ENCODE results near the gene MORF4L2. TPM values are rescaled to one million over a fixed set of nuclear protein-coding genes. Genes with fewer than 3 reads are reported as not detected.

The MORF4L2 gene
- total and polyA plus RNA-seq, 2 donors (not counting 3 experiments of a cell fraction or from before 2014, with no cell fraction given), result 331 to 414 TPM

DNA sequence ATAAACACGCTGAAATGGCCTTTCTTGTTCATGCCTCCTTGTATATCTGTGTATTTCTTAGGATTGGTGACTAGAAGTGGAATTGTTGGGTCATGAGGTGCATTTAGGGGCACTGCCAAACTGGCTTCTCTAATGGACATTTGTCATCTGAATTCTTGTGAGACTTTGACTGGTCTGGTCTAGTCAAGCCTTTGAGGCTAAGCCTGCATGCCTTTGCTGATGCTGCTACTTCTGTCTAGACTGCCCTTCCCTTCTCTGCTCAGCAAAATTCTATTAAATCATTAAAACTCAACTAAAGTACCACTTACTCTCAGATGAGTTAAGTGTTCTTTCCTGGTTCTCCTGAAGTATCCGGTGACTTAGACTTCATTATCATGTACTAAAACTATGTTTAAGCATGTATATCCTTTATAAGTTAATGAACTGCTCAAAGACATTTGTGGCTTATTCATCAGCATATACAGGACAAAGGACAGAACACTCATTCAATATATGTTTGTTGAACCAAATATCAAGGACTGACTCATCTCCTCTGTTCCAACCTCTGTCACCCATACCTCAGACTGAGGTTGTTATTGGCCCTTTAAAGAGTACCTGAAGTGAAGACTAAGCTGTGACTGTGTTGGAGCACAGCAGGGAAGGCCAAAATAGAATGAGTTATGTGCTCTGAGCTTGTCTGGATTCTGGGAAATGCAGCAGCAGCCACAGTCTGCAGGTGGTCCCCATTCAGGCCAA, 48.7 kb downstream of the MORF4L2 start:
- FAIRE-seq, result peak; percentile 44
- POLR2A ChIA-PET, result no interaction called here

More for the DNA sequence above, 48.7 kb downstream of the MORF4L2 start:
- TF ChIP-seq CTCF (IDR thresholded peaks at IDR 0.05; ENCODE audit: extremely low read depth in 1 of 2, insufficient read depth in 1 of 2, low read depth in 1 of 2, low read length in 2 of 2) (no peak), FOS (IDR thresholded peaks at IDR 0.05; ENCODE audit: borderline replicate concordance, insufficient read depth, low read length) (peak; percentile 56)
- dilution Hi-C loops (cut with MboI; ENCODE audit: extremely low pct_ligation_motif_present, low sequenced_read_pairs), result no loop called here
- Histone ChIP-seq H3K4me1 (ENCODE audit: control insufficient read depth, extremely low read depth, insufficient read depth, low read length) (peaks cover 20% of the 10 kb centered on the region), H3K4me2 (ENCODE audit: insufficient read depth, low read length) (peak overlapping the region; percentile 31), H3K9ac (replicated peaks; ENCODE audit: extremely low read depth, insufficient read depth, low read length) (no peak overlapping the region), H3K9me1 (replicated peaks; ENCODE audit: control insufficient read depth, extremely low read depth, insufficient read depth, low read length) (no peaks in the 10 kb centered on the region), H3K36me3 (ENCODE audit: control insufficient read depth in 2 of 2, extremely low read depth in 1 of 2, insufficient read depth in 2 of 2, low read length in 2 of 2) (no peaks in the 10 kb centered on the region), H3K27ac (ENCODE audit: insufficient read depth, low read depth, low read length) (peak overlapping the region; percentile 23), H4K20me1 (replicated peaks; ENCODE audit: control insufficient read depth, extremely low read depth, insufficient read depth, low read length) (no peaks in the 10 kb centered on the region), H2AFZ (ENCODE audit: low read depth, low read length) (no peak overlapping the region), H3K9me3 (replicated peaks; ENCODE audit: control insufficient read depth, insufficient read depth, low read length) (no peaks in the 10 kb centered on the region), H3K4me3 (replicated peaks in 1 of 3; ENCODE audit: insufficient read depth in 1 of 3, low read depth in 1 of 3, low read length in 3 of 3) (no peak overlapping the region), H3K79me2 (ENCODE audit: control insufficient read depth, insufficient read depth, low read length) (no peaks in the 10 kb centered on the region), H3K27me3 (ENCODE audit: control insufficient read depth in 2 of 2, insufficient read depth in 2 of 2, low read length in 2 of 2) (no peaks in the 10 kb centered on the region)
- CTCF ChIA-PET, result interaction anchor here (0.7 to 1.8 kb wide), 2 partner anchors 8 to 48 kb away, joined by 5 to 15 read pairs; no protein-coding TSS in a partner anchor
- intact Hi-C loops (cut with micrococcal nuclease), result no loop called here
- no TSS peak for BruUV-seq (replicated peaks)
- DNase-seq (ENCODE audit: low read depth, low spot score), result peak; percentile 8

Data from endothelial cell of umbilical vein (primary cell).